CD4-positive, alpha-beta T cell treated with Interleukin-17A for 4 hours (primary cell): Measurements from ENCODE around the gene DNLZ.
A peak's percentile ranks its signal among the peaks of the same experiment; 100 is the strongest.
"Not testable (repeated sequence)": the region's sequence is repeated elsewhere in the genome, so short reads cannot be mapped to it uniquely, and the experiment has no call there.

Experiments used
- DNase-seq: peaks from one replicate; pipeline ENCODE4 v3.0.0-alpha.2; 2020; ENCODE audit warnings: mixed read lengths

Gene DNLZ

GRCh38 chr9:136328622-136329041 lies 34.9 kb downstream of the DNLZ start:
- DNase-seq: no peak

- no peak for DNase-seq
These were observed 35.4 kb downstream of the DNLZ start for GRCh38 chr9:136328011-136328621.

GRCh38 chr9:136327304-136327974 lies 36.1 kb downstream of the DNLZ start, which contains the start of gene GPSM1:
Gene GPSM1 (plus strand): TSS chr9:136327539. CDS start chr9:136327696, 157 bp downstream.
- peak; percentile 68 for DNase-seq

- no peak for DNase-seq
These were observed 36.7 kb downstream of the DNLZ start for GRCh38 chr9:136326761-136327303.

- no peak for DNase-seq
These were observed 37.3 kb downstream of the DNLZ start for GRCh38 chr9:136326061-136326760.

- no peak for DNase-seq
These were observed 38.2 kb downstream of the DNLZ start for GRCh38 chr9:136325358-136325757.

GRCh38 chr9:136324501-136325300 lies 38.8 kb downstream of the DNLZ start:
- no peak for DNase-seq

GRCh38 chr9:136323371-136323789 lies 40.2 kb downstream of the DNLZ start:
- DNase-seq: no peak

GRCh38 chr9:136322756-136323330 lies 40.7 kb downstream of the DNLZ start:
- no peak for DNase-seq

- DNase-seq: no peak
These were observed 42.0 kb downstream of the DNLZ start for GRCh38 chr9:136321561-136321960.

GRCh38 chr9:136320972-136321371 lies 42.6 kb downstream of the DNLZ start:
- DNase-seq: not testable (repeated sequence)

- DNase-seq: not testable (repeated sequence)
These were observed 43.6 kb downstream of the DNLZ start for GRCh38 chr9:136319955-136320354.

GRCh38 chr9:136319244-136319643 lies 44.3 kb downstream of the DNLZ start:
- DNase-seq: not testable (repeated sequence)

- DNase-seq: no peak
These were observed 44.7 kb downstream of the DNLZ start for GRCh38 chr9:136318776-136319241.

GRCh38 chr9:136318111-136318775 lies 45.3 kb downstream of the DNLZ start:
- no peak for DNase-seq

GRCh38 chr9:136317695-136318094 lies 45.8 kb downstream of the DNLZ start:
- no peak for DNase-seq

- DNase-seq: no peak
These were observed 46.5 kb downstream of the DNLZ start for GRCh38 chr9:136316896-136317676.

- DNase-seq: no peak
These were observed 47.2 kb downstream of the DNLZ start for GRCh38 chr9:136316271-136316751.

- DNase-seq: no peak
These were observed 48.6 kb downstream of the DNLZ start for GRCh38 chr9:136314944-136315343.

- DNase-seq: no peak
These were observed 49.5 kb downstream of the DNLZ start for GRCh38 chr9:136314056-136314416.
